HEK293T (cell line): ENCODE data around the gene ZNF683.
"Not testable (repeated sequence)": the region's sequence is repeated elsewhere in the genome, so short reads cannot be mapped to it uniquely, and the experiment has no call there.

Experiments
- CTCF ChIA-PET: fragments of 350-600 bp; formaldehyde crosslinking; extraction: SDS; loops from one replicate; lab custom pipeline; 2021; ENCODE audit warnings: antibody characterized with exemption, inconsistent platforms; lab: Yijun Ruan, JAX
- POLR2A ChIA-PET: fragments of 350-600 bp; formaldehyde crosslinking; extraction: SDS; loops from one replicate; lab custom pipeline; 2020; ENCODE audit warnings: antibody characterized with exemption, inconsistent platforms; lab: Yijun Ruan, JAX
- DNase-seq: peaks from one replicate; pipeline ENCODE4 v3.0.0; 2012; ENCODE audit warnings: mixed read lengths; ENCODE audit errors: extremely low spot score
- ARNT ChIP-seq: fragments of 450-650 bp; IDR thresholded peaks from 2 replicates; pipeline ENCODE4 v1.6.1; 2017; ENCODE audit warnings: mild to moderate bottlenecking
- BHLHE40 ChIP-seq: fragments of 450-650 bp; IDR thresholded peaks from 2 replicates; pipeline ENCODE4 v1.6.1; 2016; ENCODE audit warnings: mild to moderate bottlenecking, moderate library complexity, borderline replicate concordance
- CTBP1 ChIP-seq: fragments of 450-650 bp; IDR thresholded peaks from 2 replicates; pipeline ENCODE4 v1.6.1; 2016; ENCODE audit warnings: borderline replicate concordance
- ELF4 ChIP-seq: fragments of 450-650 bp; IDR thresholded peaks from 2 replicates; pipeline ENCODE4 v1.6.1; 2017; ENCODE audit warnings: antibody characterized with exemption
- FOXA1 ChIP-seq: fragments of 450-650 bp; IDR thresholded peaks from 2 replicates; pipeline ENCODE4 v1.6.1; 2016; ENCODE audit warnings: mild to moderate bottlenecking
- FOXK2 ChIP-seq: fragments of 450-650 bp; IDR thresholded peaks from 2 replicates; pipeline ENCODE4 v1.6.1; 2016; ENCODE audit warnings: mild to moderate bottlenecking
- FOXM1 ChIP-seq: fragments of 450-650 bp; IDR thresholded peaks from 2 replicates; pipeline ENCODE4 v1.6.1; 2017; ENCODE audit warnings: mild to moderate bottlenecking, borderline replicate concordance
- HDGF ChIP-seq: fragments of 450-650 bp; IDR thresholded peaks from 2 replicates; pipeline ENCODE4 v1.6.1; 2017; ENCODE audit warnings: antibody characterized with exemption, borderline replicate concordance
- L3MBTL2 ChIP-seq: fragments of 450-650 bp; conservative IDR thresholded peaks from 2 replicates; pipeline ENCODE4 v1.6.1; 2016; ENCODE audit warnings: mild to moderate bottlenecking
- LEF1 ChIP-seq: fragments of 450-650 bp; IDR thresholded peaks from 2 replicates; pipeline ENCODE4 v1.6.1; 2017; ENCODE audit warnings: mild to moderate bottlenecking, borderline replicate concordance
- NFRKB ChIP-seq: fragments of 450-650 bp; IDR thresholded peaks from 2 replicates; pipeline ENCODE4 v1.6.1; 2016; ENCODE audit warnings: mild to moderate bottlenecking, moderate library complexity
- PKNOX1 ChIP-seq: fragments of 450-650 bp; IDR thresholded peaks from 2 replicates; pipeline ENCODE4 v1.6.1; 2016
- SP1 ChIP-seq: fragments of 450-650 bp; IDR thresholded peaks from 2 replicates; pipeline ENCODE4 v1.6.1; 2017
- SUZ12 ChIP-seq: fragments of 450-650 bp; IDR thresholded peaks from 2 replicates; pipeline ENCODE4 v1.6.1; 2016; ENCODE audit warnings: mild to moderate bottlenecking
- TARDBP ChIP-seq: fragments of 450-650 bp; IDR thresholded peaks from 2 replicates; pipeline ENCODE4 v1.6.1; 2016
- ZNF384 ChIP-seq: fragments of 450-650 bp; IDR thresholded peaks from 2 replicates; pipeline ENCODE4 v1.6.1; 2016

ZNF683 gene

DNA sequence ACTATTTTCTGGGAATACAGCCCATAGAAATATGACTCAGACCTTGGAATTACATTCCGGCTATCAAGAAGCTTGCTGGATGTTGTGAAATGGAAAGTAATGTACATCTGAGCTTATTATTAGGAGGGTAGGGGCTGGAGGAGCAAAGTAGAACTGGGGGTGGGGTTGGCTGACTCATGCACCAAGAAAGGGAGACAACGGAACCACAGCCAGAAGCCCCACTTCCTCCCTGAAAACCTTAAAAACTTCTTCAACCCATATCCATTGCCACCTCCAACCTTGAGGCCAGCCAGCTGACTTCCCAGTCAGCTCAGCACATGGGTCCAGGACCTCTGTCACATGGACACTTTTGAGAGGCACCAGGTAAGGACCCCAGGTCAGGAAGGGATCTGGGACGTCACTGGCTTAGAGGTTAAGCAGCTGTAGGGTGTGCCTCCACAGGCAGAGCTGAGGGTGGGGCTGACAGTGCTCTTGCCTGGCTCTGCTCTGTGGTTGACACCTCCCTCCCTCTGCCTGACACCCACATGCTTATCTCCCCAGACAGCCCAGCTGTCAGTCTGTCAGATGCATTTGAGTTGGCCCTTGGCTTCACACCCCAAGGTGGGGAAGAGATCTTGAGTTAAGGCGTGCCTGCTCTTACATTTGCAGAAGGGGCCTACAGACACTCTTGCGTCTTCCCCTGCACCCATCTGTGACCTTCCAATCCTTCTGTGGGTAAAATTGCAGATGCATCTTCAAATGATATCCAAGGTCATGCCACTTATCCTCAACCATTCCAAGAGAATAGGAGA is 5.7 kb upstream of the ZNF683 start:
- no peak for TF ChIP-seq FOXA1
- TF ChIP-seq NFRKB = no peak
- no peak for TF ChIP-seq SP1
- TF ChIP-seq PKNOX1 = no peak
- no peak for TF ChIP-seq ZNF384
- no peak for TF ChIP-seq ELF4
- no peak for TF ChIP-seq LEF1
- TF ChIP-seq BHLHE40 = no peak
- TF ChIP-seq ARNT = no peak
- TF ChIP-seq L3MBTL2 = no peak
- TF ChIP-seq FOXM1 = no peak
- TF ChIP-seq CTBP1 = no peak
- no peak for DNase-seq

GRCh38 chr1:26376050-26376449 is 3.5 kb upstream of the ZNF683 start:
- DNase-seq = no peak
- TF ChIP-seq ZNF384 = no peak
- TF ChIP-seq BHLHE40 = no peak
- no peak for TF ChIP-seq PKNOX1
- TF ChIP-seq TARDBP = no peak
- ChIA-PET POLR2A (no interaction called here), CTCF (interaction anchor here (1.1 kb wide), 1 partner anchor 12 kb away, joined by 3 read pairs; no protein-coding TSS in a partner anchor)

More for the DNA sequence above, 5.7 kb upstream of the ZNF683 start:
- ChIA-PET CTCF (interaction anchor here (2.8 kb wide), 1 partner anchor 14 kb away, joined by 9 read pairs; no protein-coding TSS in a partner anchor), POLR2A (interaction anchor here (0.7 kb wide), 1 partner anchor 103 kb away, joined by 3 read pairs; no protein-coding TSS in a partner anchor)

GRCh38 chr1:26375081-26375480 is 2.5 kb upstream of the ZNF683 start:
- ChIA-PET POLR2A (no interaction called here), CTCF (interaction anchor here (0.5 to 1.1 kb wide), 2 partner anchors 11 to 15 kb away, joined by 3 read pairs; no protein-coding TSS in a partner anchor)
- TF ChIP-seq TARDBP (no peak), ARNT (no peak), BHLHE40 (no peak), PKNOX1 (no peak)
- no peak for DNase-seq

- POLR2A ChIA-PET, DNase-seq: not testable (repeated sequence)
- CTCF ChIA-PET = interaction anchor here (0.5 to 1.9 kb wide), 2 partner anchors 10 to 14 kb away, joined by 3 to 14 read pairs; no protein-coding TSS in a partner anchor
These were observed 1.8 kb upstream of the ZNF683 start for GRCh38 chr1:26374361-26374760.

DNA sequence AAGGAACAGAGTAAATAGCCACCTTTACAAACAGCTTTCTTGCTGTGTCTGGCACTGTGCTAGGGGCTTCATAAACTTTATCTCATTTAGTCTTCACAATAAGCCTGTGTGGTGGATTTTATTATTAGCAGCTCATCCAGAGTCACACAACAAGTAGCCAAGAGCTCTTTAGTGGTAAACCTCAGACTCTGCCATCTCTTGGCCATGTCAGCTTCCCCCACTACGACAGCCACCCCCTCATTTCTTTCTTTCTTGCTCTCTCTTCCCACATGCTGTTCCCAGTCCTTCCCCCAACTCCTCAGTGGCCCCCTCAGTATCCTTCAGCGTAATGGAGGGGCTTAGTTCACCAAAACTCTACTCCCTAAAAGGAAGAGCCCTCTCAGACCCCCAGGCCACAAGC is 1.2 kb upstream of the ZNF683 start:
- ChIA-PET CTCF (interaction anchor here (0.8 to 1.9 kb wide), 2 partner anchors 10 to 44 kb away, joined by 5 to 14 read pairs; no protein-coding TSS in a partner anchor), POLR2A (no interaction called here)

DNA sequence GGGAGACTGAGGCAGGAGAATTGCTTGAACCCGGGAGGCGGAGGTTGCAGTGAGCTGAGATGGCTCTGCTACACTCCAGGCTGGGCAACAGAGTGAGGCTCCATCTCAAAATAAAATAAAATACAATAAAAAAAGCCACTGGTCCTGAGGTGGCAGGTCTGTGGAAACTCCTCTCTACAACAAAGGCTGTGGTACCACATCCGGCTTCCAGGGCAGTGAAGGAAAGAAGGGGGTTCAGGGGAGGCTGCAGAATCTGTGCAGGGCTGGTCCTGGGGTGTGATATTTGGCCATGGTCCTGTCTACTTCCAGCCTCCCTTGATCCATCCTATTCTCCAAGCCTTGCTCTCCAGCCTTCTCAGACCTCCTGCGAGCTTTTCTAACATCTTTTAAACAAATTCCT is 731 bp upstream of the ZNF683 start:
- ChIA-PET CTCF (interaction anchor here (0.8 to 1.9 kb wide), 2 partner anchors 9 to 44 kb away, joined by 5 to 14 read pairs; no protein-coding TSS in a partner anchor), POLR2A (no interaction called here)
- DNase-seq = no peak
- TF ChIP-seq HDGF = no peak
- TF ChIP-seq FOXK2 = no peak
- TF ChIP-seq BHLHE40 = no peak
- TF ChIP-seq CTBP1 = no peak
- no peak for TF ChIP-seq NFRKB
- no peak for TF ChIP-seq TARDBP
- no peak for TF ChIP-seq FOXM1
- no peak for TF ChIP-seq SUZ12

More for the DNA sequence above, 1.2 kb upstream of the ZNF683 start:
- TF ChIP-seq ARNT (no peak), ZNF384 (no peak), FOXA1 (no peak), NFRKB (no peak), CTBP1 (no peak), BHLHE40 (no peak)
- DNase-seq = no peak

GRCh38 chr1:26372039-26372438 is 511 bp downstream of the ZNF683 start:
- no peak for DNase-seq
- no peak for TF ChIP-seq ARNT
- no peak for TF ChIP-seq FOXK2
- no peak for TF ChIP-seq SP1
- TF ChIP-seq PKNOX1 = no peak
- no peak for TF ChIP-seq HDGF
- TF ChIP-seq CTBP1 = no peak
- TF ChIP-seq L3MBTL2 = no peak
- no peak for TF ChIP-seq LEF1
- no peak for TF ChIP-seq BHLHE40
- no peak for TF ChIP-seq TARDBP
- ChIA-PET CTCF (no interaction called here), POLR2A (no interaction called here)
